ENCODE data around the gene WWOX.

Gene WWOX

DNA sequence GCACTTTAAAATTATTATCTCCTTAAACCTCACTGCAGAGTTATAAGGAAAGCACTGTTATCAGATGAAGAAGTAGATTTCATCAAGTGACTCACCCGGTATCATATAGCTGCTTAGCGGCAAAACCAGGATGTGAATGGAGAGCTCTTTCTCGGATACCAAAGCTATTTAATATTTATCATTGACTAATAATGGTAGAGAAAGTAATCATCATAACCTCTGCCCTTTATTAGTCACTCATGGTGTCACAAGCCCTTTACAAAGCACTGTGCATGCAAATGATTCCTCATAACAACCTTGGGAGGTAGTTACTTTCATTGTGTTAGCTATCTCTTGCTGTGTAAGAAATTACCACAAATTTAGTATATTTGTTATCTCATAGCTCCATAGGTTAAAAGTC lies 908.2 kb downstream of the WWOX start:
- no peak overlapping the region for H3K4me3 ChIP-seq (ENCODE audit: control insufficient read depth, low read depth, low read length)
- DNase-seq (ENCODE audit: low read depth), result no peak
- TF ChIP-seq, protein P1, sequence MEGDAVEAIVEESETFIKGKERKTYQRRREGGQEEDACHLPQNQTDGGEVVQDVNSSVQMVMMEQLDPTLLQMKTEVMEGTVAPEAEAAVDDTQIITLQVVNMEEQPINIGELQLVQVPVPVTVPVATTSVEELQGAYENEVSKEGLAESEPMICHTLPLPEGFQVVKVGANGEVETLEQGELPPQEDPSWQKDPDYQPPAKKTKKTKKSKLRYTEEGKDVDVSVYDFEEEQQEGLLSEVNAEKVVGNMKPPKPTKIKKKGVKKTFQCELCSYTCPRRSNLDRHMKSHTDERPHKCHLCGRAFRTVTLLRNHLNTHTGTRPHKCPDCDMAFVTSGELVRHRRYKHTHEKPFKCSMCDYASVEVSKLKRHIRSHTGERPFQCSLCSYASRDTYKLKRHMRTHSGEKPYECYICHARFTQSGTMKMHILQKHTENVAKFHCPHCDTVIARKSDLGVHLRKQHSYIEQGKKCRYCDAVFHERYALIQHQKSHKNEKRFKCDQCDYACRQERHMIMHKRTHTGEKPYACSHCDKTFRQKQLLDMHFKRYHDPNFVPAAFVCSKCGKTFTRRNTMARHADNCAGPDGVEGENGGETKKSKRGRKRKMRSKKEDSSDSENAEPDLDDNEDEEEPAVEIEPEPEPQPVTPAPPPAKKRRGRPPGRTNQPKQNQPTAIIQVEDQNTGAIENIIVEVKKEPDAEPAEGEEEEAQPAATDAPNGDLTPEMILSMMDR (IDR thresholded peaks at IDR 0.05; ENCODE audit: control insufficient read depth, insufficient read depth, low read depth, low read length, missing control alignments), result no peak

DNA sequence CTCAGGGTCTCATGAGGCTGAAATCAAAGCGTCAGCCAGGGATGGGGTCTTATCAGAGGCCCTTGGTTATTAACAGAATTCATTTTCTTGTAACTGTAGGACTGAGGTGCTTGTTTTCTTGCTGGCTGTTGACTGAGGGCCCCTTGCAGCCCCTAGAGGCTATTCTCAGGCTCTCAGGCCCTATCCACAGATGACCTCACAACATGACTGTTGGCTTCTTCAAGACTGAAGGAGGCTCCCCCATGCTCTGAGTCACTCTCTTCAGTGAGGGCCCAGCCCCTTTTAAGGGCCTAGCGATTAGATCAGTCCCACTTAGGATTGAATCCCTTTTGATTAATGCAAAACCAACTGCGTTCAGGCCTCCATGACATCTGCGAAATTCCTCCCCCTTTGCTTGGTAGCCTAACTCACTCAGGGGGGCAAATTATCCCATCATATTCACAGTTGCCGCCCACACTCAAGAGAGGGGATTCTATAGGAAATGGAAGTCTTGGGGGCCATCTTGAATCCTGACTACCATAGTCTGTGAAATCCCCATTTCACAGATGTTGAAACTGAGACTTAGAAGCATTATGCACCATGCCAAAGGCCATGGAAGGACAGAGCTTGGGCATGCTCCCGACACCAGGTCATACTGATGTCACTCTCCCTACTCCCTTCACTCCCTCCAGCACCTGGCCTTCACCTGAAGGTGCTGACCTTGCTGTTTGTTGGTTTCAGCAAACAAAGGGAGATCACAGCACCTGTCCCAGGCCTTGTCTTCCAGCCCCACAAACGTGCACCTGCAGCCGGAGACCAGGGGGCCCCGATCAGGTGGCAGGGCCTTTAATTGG lies 908.8 kb downstream of the WWOX start:
- TF ChIP-seq, protein P1 (IDR thresholded peaks at IDR 0.05; ENCODE audit: control insufficient read depth, insufficient read depth, low read depth, low read length, missing control alignments), result no peak
- DNase-seq (ENCODE audit: low read depth), result no peak
- no peak overlapping the region for H3K4me3 ChIP-seq (ENCODE audit: control insufficient read depth, low read depth, low read length)

DNA sequence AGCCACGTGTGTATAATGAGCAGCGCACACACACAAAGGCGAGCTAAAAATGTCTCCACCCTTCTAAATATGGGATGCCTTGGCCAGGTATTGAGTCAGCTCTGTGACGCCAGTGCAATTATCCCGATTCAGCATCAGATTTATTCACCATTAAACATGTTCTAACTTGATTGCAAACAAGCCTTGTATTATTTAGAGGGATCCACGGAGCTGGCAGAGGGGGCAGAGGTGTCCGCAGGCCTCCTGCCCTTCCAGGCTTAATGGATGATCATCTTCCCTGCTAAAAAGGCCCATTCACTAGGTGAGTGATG lies 909.4 kb downstream of the WWOX start:
- H3K4me3 ChIP-seq (ENCODE audit: control insufficient read depth, low read depth, low read length), result no peak overlapping the region
- TF ChIP-seq, protein P1 (IDR thresholded peaks at IDR 0.05; ENCODE audit: control insufficient read depth, insufficient read depth, low read depth, low read length, missing control alignments), result no peak
- DNase-seq (ENCODE audit: low read depth), result no peak

DNA sequence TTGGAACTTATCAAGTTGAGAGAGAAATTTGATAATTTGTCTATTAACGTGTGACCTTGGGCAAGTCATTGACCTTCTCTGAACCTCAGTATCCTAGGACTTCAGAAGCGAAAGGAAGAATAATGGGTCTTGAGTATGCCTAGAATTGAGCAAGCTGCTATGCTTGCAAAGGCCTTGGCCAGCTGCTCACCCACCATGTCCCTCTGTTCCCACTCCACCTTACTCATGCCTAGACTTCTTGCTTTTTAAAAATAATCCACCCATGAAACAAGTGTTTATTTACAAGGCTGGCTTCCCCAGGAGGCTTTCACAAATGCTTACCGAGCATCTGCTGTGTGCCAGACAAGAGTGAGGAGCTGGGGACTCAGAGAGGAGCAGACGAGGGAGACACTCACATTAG lies 910.4 kb downstream of the WWOX start:
- no peak overlapping the region for H3K4me3 ChIP-seq (ENCODE audit: control insufficient read depth, low read depth, low read length)
- no peak for DNase-seq (ENCODE audit: low read depth)
- TF ChIP-seq, protein P1 (IDR thresholded peaks at IDR 0.05; ENCODE audit: control insufficient read depth, insufficient read depth, low read depth, low read length, missing control alignments), result no peak

DNA sequence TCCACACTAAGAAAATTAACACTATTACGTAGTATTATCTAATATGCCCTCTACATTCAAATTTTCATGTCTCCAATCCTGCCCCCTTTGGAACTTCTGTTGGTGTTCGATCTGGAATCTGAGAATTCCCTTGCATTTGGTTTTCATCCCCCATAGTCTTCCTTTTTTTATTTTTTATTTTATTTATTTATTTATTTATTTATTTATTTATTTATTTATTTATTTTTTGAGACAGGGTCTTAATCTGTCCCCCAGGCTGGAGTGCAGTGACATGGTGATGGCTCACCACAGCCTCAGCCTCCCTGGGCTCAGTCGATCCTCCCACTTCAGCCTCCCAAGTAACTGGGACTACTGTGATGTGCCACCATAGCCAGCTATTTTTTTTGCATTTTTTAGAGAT lies 911.8 kb downstream of the WWOX start:
- H3K4me3 ChIP-seq (ENCODE audit: control insufficient read depth, low read depth, low read length), result no peak overlapping the region
- TF ChIP-seq, protein P1 (IDR thresholded peaks at IDR 0.05; ENCODE audit: control insufficient read depth, insufficient read depth, low read depth, low read length, missing control alignments), result no peak
- no peak for DNase-seq (ENCODE audit: low read depth)

DNA sequence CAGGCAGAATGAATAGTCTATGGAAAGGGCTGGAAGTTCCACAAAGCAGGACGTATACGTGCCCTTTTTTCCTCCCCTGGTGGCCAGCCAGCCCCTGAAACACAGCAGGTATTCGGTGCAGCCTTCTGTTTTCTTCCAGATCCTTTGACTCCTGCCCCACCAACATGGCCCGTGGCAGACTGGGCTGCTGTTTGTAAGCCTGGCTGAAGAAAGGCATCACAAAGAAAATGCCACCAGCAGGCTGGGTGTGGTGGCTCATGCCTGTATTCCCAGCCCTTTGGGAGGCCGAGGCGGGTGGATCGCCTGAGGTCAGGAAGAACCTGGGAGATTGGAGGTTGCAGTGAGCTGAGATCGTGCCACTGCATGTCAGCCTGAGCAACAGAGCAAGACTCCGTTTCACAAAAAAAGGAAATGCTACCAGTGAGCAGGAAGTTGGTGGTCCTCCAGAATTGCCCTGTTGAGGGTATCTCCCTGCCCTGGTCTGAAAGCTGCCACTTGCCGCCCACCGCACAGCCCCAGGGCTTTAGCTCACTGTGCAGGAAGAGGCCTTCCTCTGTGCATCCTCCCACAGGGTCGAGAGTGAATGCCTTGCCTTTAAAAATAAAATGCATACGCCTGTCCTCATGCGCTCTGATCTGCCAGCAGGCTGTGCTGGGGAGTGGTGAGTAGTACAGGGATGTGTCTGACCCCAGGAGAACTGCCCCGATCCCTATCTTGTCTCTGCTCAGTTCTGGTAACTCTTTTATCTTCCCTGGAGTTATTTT lies 913.4 kb downstream of the WWOX start:
- H3K4me3 ChIP-seq (ENCODE audit: control insufficient read depth, low read depth, low read length), result no peak overlapping the region
- no peak for DNase-seq (ENCODE audit: low read depth)

More for the DNA sequence above, 913.4 kb downstream of the WWOX start:
- TF ChIP-seq, protein P1 (IDR thresholded peaks at IDR 0.05; ENCODE audit: control insufficient read depth, insufficient read depth, low read depth, low read length, missing control alignments), result no peak
